ENCODE measurements around the gene NAXD.

The NAXD gene

GRCh38 chr13:110641055-110642015, 26.0 kb downstream of the NAXD start:
- H4K20me1 ChIP-seq (ENCODE audit: low read depth, low read length) = no peaks in the 10 kb centered on the region
- H3F3A ChIP-seq (ENCODE audit: insufficient read depth) = no peaks in the 10 kb centered on the region
- no peaks in the 10 kb centered on the region for H3K36me3 ChIP-seq (ENCODE audit: low read length)
- no peak overlapping the region for H3K9ac ChIP-seq (ENCODE audit: low read length)
- H3K9me3 ChIP-seq (ENCODE audit: insufficient read depth, low read length) = no peaks in the 10 kb centered on the region
- TF ChIP-seq EZH2phosphoT487 (conservative IDR thresholded peaks at IDR 0.05; ENCODE audit: low read length) (no peak), CTCF (IDR thresholded peaks at IDR 0.05; ENCODE audit: insufficient read depth, low read length, poor library complexity, severe bottlenecking) (no peak)
- H2AFZ ChIP-seq (ENCODE audit: low read depth, low read length, severe bottlenecking) = no peak overlapping the region
- H3K27me3 ChIP-seq (ENCODE audit: low read length) = no peaks in the 10 kb centered on the region
- H3K79me2 ChIP-seq (ENCODE audit: insufficient read depth, low read length) = no peaks in the 10 kb centered on the region
- H3K9me2 ChIP-seq (replicated peaks; ENCODE audit: insufficient read depth, low read length) = no peaks in the 10 kb centered on the region
- no peak overlapping the region for H3K4me3 ChIP-seq (ENCODE audit: insufficient read depth, low read length, poor library complexity, severe bottlenecking)
- H3K4me2 ChIP-seq (ENCODE audit: low read depth, low read length, poor library complexity, severe bottlenecking) = no peak overlapping the region
- no peak overlapping the region for H3K27ac ChIP-seq (ENCODE audit: low read depth, low read length)

DNA sequence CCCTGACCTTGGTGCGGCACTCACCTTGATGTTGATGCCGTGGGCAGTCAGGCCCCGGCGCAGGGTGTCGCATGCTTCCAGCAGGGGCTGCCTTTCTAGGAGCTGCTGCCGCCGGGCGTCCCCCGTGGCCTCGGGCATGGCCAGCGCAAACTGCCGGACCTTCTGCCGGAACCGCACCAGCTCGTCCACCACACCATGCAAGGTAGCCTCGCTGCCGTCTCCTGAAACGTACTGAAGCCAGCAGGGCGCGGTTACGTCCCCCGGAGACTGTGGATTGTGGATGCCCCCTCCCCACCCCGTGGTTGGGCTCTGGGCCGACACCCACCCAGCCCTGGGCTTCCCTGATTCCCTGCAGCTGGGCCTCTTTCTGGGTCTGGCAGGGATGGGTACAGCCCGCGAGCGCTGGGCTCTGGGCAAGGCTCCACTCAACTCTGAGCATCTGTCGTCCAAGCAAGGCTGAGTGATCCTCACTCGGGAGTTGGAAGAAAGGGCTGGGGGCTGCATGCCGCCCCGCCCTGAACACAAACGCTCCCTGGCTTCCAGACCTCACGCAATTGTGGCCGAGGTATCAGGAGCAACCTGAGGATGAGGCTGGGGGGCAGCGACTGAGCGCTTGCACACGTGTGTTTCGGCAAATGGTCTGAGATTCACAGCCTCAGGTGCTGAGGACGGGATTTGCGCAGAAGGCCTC, 27.1 kb downstream of the NAXD start:
- no peak overlapping the region for H3K27ac ChIP-seq (ENCODE audit: low read depth, low read length)
- no peaks in the 10 kb centered on the region for H4K20me1 ChIP-seq (ENCODE audit: low read depth, low read length)
- H3K9me2 ChIP-seq (replicated peaks; ENCODE audit: insufficient read depth, low read length) = no peaks in the 10 kb centered on the region
- no peaks in the 10 kb centered on the region for H3K27me3 ChIP-seq (ENCODE audit: low read length)
- no peaks in the 10 kb centered on the region for H3K36me3 ChIP-seq (ENCODE audit: low read length)
- H3F3A ChIP-seq (ENCODE audit: insufficient read depth) = no peaks in the 10 kb centered on the region
- no peak overlapping the region for H3K4me2 ChIP-seq (ENCODE audit: low read depth, low read length, poor library complexity, severe bottlenecking)
- H3K79me2 ChIP-seq (ENCODE audit: insufficient read depth, low read length) = no peaks in the 10 kb centered on the region
- TF ChIP-seq CTCF (IDR thresholded peaks at IDR 0.05; ENCODE audit: insufficient read depth, low read length, poor library complexity, severe bottlenecking) (no peak), EZH2phosphoT487 (conservative IDR thresholded peaks at IDR 0.05; ENCODE audit: low read length) (no peak)
- no peak overlapping the region for H3K9ac ChIP-seq (ENCODE audit: low read length)
- no peak overlapping the region for H2AFZ ChIP-seq (ENCODE audit: low read depth, low read length, severe bottlenecking)
- no peak overlapping the region for H3K4me3 ChIP-seq (ENCODE audit: insufficient read depth, low read length, poor library complexity, severe bottlenecking)
- H3K9me3 ChIP-seq (ENCODE audit: insufficient read depth, low read length) = no peaks in the 10 kb centered on the region

DNA sequence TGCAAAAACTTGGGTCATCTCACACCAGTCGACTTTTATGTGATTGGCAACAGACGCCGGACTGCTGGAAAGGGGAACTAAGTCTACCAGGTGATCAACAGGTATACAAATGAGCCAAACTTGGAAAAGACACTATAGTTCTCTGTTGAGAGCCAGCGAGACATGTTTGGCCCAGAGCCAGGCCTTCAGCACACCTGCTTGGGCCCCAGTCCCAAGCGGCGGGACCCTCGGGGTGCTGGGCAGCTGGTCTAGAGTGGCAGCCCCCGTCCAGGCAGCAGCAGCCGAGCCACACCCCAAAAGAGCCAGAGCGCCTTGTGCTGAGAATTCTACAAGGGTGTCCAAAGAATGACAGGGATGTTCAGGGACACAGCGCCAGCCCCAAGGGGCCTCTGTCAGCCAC, 28.0 kb downstream of the NAXD start:
- Histone ChIP-seq H3K9me3 (ENCODE audit: insufficient read depth, low read length) (no peaks in the 10 kb centered on the region), H3K36me3 (ENCODE audit: low read length) (no peaks in the 10 kb centered on the region), H3K4me3 (ENCODE audit: insufficient read depth, low read length, poor library complexity, severe bottlenecking) (no peak overlapping the region), H3K9me2 (replicated peaks; ENCODE audit: insufficient read depth, low read length) (no peaks in the 10 kb centered on the region), H3K9ac (ENCODE audit: low read length) (no peak overlapping the region), H2AFZ (ENCODE audit: low read depth, low read length, severe bottlenecking) (no peak overlapping the region), H3K4me2 (ENCODE audit: low read depth, low read length, poor library complexity, severe bottlenecking) (no peak overlapping the region), H3F3A (ENCODE audit: insufficient read depth) (no peaks in the 10 kb centered on the region), H3K79me2 (ENCODE audit: insufficient read depth, low read length) (no peaks in the 10 kb centered on the region), H3K27ac (ENCODE audit: low read depth, low read length) (0 out of 2 replicates have a peak overlapping the region, but pooled peaks have one; percentile 20), H3K27me3 (ENCODE audit: low read length) (no peaks in the 10 kb centered on the region), H4K20me1 (ENCODE audit: low read depth, low read length) (no peaks in the 10 kb centered on the region)
- TF ChIP-seq CTCF (IDR thresholded peaks at IDR 0.05; ENCODE audit: insufficient read depth, low read length, poor library complexity, severe bottlenecking) = no peak
- no peak for TF ChIP-seq EZH2phosphoT487 (conservative IDR thresholded peaks at IDR 0.05; ENCODE audit: low read length)

Data from SU-DHL-6 (cell line).